ENCODE measurements around the gene SLC35F6.
A peak's percentile ranks its signal among the peaks of the same experiment; 100 is the strongest.

The SLC35F6 gene

GRCh38 chr2:26805241-26805676, 41.2 kb downstream of the SLC35F6 start:
- no peak for TF ChIP-seq CTCF (IDR thresholded peaks at IDR 0.05; ENCODE audit: insufficient read depth, low read depth, low read length, missing control alignments)
- DNase-seq (ENCODE audit: low read depth) = peak; percentile 98
- H3K4me3 ChIP-seq (ENCODE audit: low read length) = no peak overlapping the region

- TF ChIP-seq CTCF (IDR thresholded peaks at IDR 0.05; ENCODE audit: insufficient read depth, low read depth, low read length, missing control alignments) = no peak
- no peak overlapping the region for H3K4me3 ChIP-seq (ENCODE audit: low read length)
- no peak for DNase-seq (ENCODE audit: low read depth)
Observed at GRCh38 chr2:26807788-26808460, 43.8 kb downstream of the SLC35F6 start.

GRCh38 chr2:26809211-26809610, 45.1 kb downstream of the SLC35F6 start:
- DNase-seq (ENCODE audit: low read depth) = peak; percentile 59
- no peak for TF ChIP-seq CTCF (IDR thresholded peaks at IDR 0.05; ENCODE audit: insufficient read depth, low read depth, low read length, missing control alignments)
- H3K4me3 ChIP-seq (ENCODE audit: low read length) = no peak overlapping the region

GRCh38 chr2:26809876-26810577, 45.9 kb downstream of the SLC35F6 start:
- DNase-seq (ENCODE audit: low read depth) = no peak
- TF ChIP-seq CTCF (IDR thresholded peaks at IDR 0.05; ENCODE audit: insufficient read depth, low read depth, low read length, missing control alignments) = no peak
- H3K4me3 ChIP-seq (ENCODE audit: low read length) = no peak overlapping the region

GRCh38 chr2:26811261-26811660, 47.2 kb downstream of the SLC35F6 start:
- no peak overlapping the region for H3K4me3 ChIP-seq (ENCODE audit: low read length)
- no peak for TF ChIP-seq CTCF (IDR thresholded peaks at IDR 0.05; ENCODE audit: insufficient read depth, low read depth, low read length, missing control alignments)
- DNase-seq (ENCODE audit: low read depth) = no peak

- no peak overlapping the region for H3K4me3 ChIP-seq (ENCODE audit: low read length)
- no peak for DNase-seq (ENCODE audit: low read depth)
- TF ChIP-seq CTCF (IDR thresholded peaks at IDR 0.05; ENCODE audit: insufficient read depth, low read depth, low read length, missing control alignments) = no peak
Observed at GRCh38 chr2:26811791-26812694, 48.0 kb downstream of the SLC35F6 start.
